H9 (cell line): ENCODE data around the gene QSOX2. TPM values are rescaled to one million over a fixed set of nuclear protein-coding genes. Genes with fewer than 3 reads are reported as not detected.

ENCODE experiments used
- DNase-seq: peaks from one replicate; pipeline ENCODE4 v3.0.0-alpha.2; 2017
- H2AFZ ChIP-seq: one replicate; pipeline ENCODE4 v1.6.1; 2013; ENCODE audit warnings: mild to moderate bottlenecking, low read length, control low read depth, moderate library complexity
- H2AK5ac ChIP-seq: 2 replicates; pipeline ENCODE4 v1.6.1; 2013; ENCODE audit warnings: low read length, control low read depth, mixed read lengths; ENCODE audit not compliant: insufficient read length
- H2BK120ac ChIP-seq: one replicate; pipeline ENCODE4 v1.6.1; 2013; ENCODE audit warnings: low read depth, mild to moderate bottlenecking, low read length, control low read depth, inconsistent platforms; ENCODE audit not compliant: poor library complexity, severe bottlenecking
- H2BK12ac ChIP-seq: 2 replicates; pipeline ENCODE4 v1.6.1; 2013; ENCODE audit warnings: low read length, control low read depth, mixed read lengths, low read depth; ENCODE audit not compliant: insufficient read length
- H2BK15ac ChIP-seq: 2 replicates; pipeline ENCODE4 v1.6.1; 2013; ENCODE audit warnings: low read depth, low read length, control low read depth
- H2BK20ac ChIP-seq: one replicate; pipeline ENCODE4 v1.6.1; 2013; ENCODE audit warnings: low read depth, mild to moderate bottlenecking, low read length, control low read depth, inconsistent platforms; ENCODE audit not compliant: poor library complexity, severe bottlenecking
- H2BK5ac ChIP-seq: 2 replicates; pipeline ENCODE4 v1.6.1; 2013; ENCODE audit warnings: low read length, control low read depth, mixed read lengths; ENCODE audit not compliant: insufficient read length
- H3K14ac ChIP-seq: 2 replicates; pipeline ENCODE4 v1.6.1; 2013; ENCODE audit warnings: low read length, control low read depth; ENCODE audit not compliant: insufficient read depth
- H3K18ac ChIP-seq: 2 replicates; pipeline ENCODE4 v1.6.1; 2013; ENCODE audit warnings: low read depth, mild to moderate bottlenecking, mixed read lengths, low read length, control low read depth; ENCODE audit not compliant: insufficient read length
- H3K23ac ChIP-seq: 2 replicates; pipeline ENCODE4 v1.6.1; 2013; ENCODE audit warnings: low read length, control low read depth, mixed read lengths, low read depth; ENCODE audit not compliant: insufficient read length
- H3K23me2 ChIP-seq: 2 replicates; pipeline ENCODE4 v1.6.1; 2013; ENCODE audit warnings: low read depth, mild to moderate bottlenecking, mixed read lengths, low read length, control low read depth; ENCODE audit not compliant: insufficient read length, poor library complexity, severe bottlenecking
- H3K27ac ChIP-seq: 2 replicates; pipeline ENCODE4 v1.5.1; 2013; ENCODE audit warnings: low read length, control low read depth, mixed read lengths, low read depth; ENCODE audit not compliant: insufficient read length
- H3K27me3 ChIP-seq: 2 replicates; pipeline ENCODE4 v1.6.1; 2013; ENCODE audit warnings: low read length, control low read depth, inconsistent platforms; ENCODE audit not compliant: insufficient read depth
- H3K4ac ChIP-seq: 2 replicates; pipeline ENCODE4 v1.6.1; 2013; ENCODE audit warnings: low read depth, mild to moderate bottlenecking, control low read depth, inconsistent platforms, low read length, moderate library complexity
- H3K4me1 ChIP-seq: 2 replicates; pipeline ENCODE4 v1.6.1; 2013; ENCODE audit warnings: low read length, control low read depth, inconsistent platforms; ENCODE audit not compliant: insufficient read depth
- H3K4me2 ChIP-seq: 2 replicates; pipeline ENCODE4 v1.6.1; 2013; ENCODE audit warnings: low read length, control low read depth, mixed read lengths; ENCODE audit not compliant: insufficient read length, insufficient read depth
- H3K56ac ChIP-seq: 2 replicates; pipeline ENCODE4 v1.6.1; 2013; ENCODE audit warnings: low read depth, mild to moderate bottlenecking, mixed read lengths, low read length, control low read depth; ENCODE audit not compliant: insufficient read length
- H3K79me1 ChIP-seq: 2 replicates; pipeline ENCODE4 v1.6.1; 2013; ENCODE audit warnings: low read depth, mild to moderate bottlenecking, moderate library complexity, low read length, control low read depth, inconsistent platforms; ENCODE audit not compliant: insufficient read depth, poor library complexity, severe bottlenecking
- H3K79me2 ChIP-seq: 2 replicates; pipeline ENCODE4 v1.6.1; 2013; ENCODE audit warnings: low read length, control low read depth, inconsistent platforms; ENCODE audit not compliant: insufficient read depth
- H3K9ac ChIP-seq: 2 replicates; pipeline ENCODE4 v1.6.1; 2013; ENCODE audit warnings: low read length, control low read depth, mixed read lengths; ENCODE audit not compliant: insufficient read length; ENCODE audit errors: extremely low read depth
- H3K9me3 ChIP-seq: one replicate; pipeline ENCODE4 v1.6.1; 2013; ENCODE audit warnings: low read depth, low read length, inconsistent platforms; ENCODE audit not compliant: control insufficient read depth
- H3T11ph ChIP-seq: one replicate; pipeline ENCODE4 v1.6.1; 2013; ENCODE audit warnings: mild to moderate bottlenecking, low read length, control low read depth, inconsistent platforms
- H4K20me1 ChIP-seq: one replicate; pipeline ENCODE4 v1.6.1; 2013; ENCODE audit not compliant: control insufficient read depth, insufficient read length, insufficient read depth
- H4K5ac ChIP-seq: 2 replicates; pipeline ENCODE4 v1.6.1; 2013; ENCODE audit warnings: low read depth, mild to moderate bottlenecking, mixed read lengths, low read length, control low read depth; ENCODE audit not compliant: insufficient read length
- H4K8ac ChIP-seq: replicated peaks from 2 replicates; pipeline ENCODE4 v1.6.1; 2013; ENCODE audit warnings: low read length, control low read depth, mixed read lengths, low read depth; ENCODE audit not compliant: insufficient read length
- H4K91ac ChIP-seq: 2 replicates; pipeline ENCODE4 v1.6.1; 2013; ENCODE audit warnings: low read depth, mild to moderate bottlenecking, moderate library complexity, mixed read lengths, low read length, control low read depth; ENCODE audit not compliant: insufficient read length
- H3K27ac Mint-ChIP-seq, 3 experiments: 2 replicates in 2 of 3; 3 replicates in 1 of 3; pipeline ENCODE4 v1.8.0; 2020 to 2021; ENCODE audit warnings: mixed read lengths in 3 of 3, mild to moderate bottlenecking in 1 of 3, moderate library complexity in 1 of 3
- H3K27me3 Mint-ChIP-seq: 2 replicates; pipeline ENCODE4 v1.8.0; 2021; ENCODE audit warnings: low read depth, mild to moderate bottlenecking, moderate library complexity, mixed read lengths
- H3K36me3 Mint-ChIP-seq, 3 experiments: 2 replicates in 2 of 3; 3 replicates in 1 of 3; pipeline ENCODE4 v1.8.0; 2020 to 2021; ENCODE audit warnings: low read depth in 3 of 3, mixed read lengths in 3 of 3; ENCODE audit not compliant: insufficient read depth in 1 of 3
- H3K4me1 Mint-ChIP-seq, 2 experiments: 2 replicates each; pipeline ENCODE4 v1.8.0; 2020; ENCODE audit warnings: mixed read lengths in 2 of 2
- H3K4me3 Mint-ChIP-seq, 2 experiments: 2 replicates in 1 of 2; 3 replicates in 1 of 2; pipeline ENCODE4 v1.8.0; 2020 to 2021; ENCODE audit warnings: mild to moderate bottlenecking in 2 of 2, mixed read lengths in 2 of 2, moderate library complexity in 1 of 2
- H3K9me3 Mint-ChIP-seq, 2 experiments: 2 replicates in 1 of 2; 3 replicates in 1 of 2; pipeline ENCODE4 v1.8.0; 2020; ENCODE audit warnings: mild to moderate bottlenecking in 2 of 2, mixed read lengths in 2 of 2, moderate library complexity in 1 of 2
- CTCF ChIP-seq: fragments of 200-600 bp; sonication (generic); conservative IDR thresholded peaks from 3 replicates; pipeline ENCODE4 v1.8.0; 2021; ENCODE audit warnings: antibody characterized with exemption, mild to moderate bottlenecking
- WGBS: extraction: QIAGEN DNeasy Blood & Tissue Kit; methylation state at CpG from one replicate; pipeline ENCODE4 v1.1.7; 2013; ENCODE audit warnings: missing lambda C conversion rate, low lambda C conversion rate, mixed read lengths; ENCODE audit not compliant: insufficient read length; ENCODE audit errors: extremely low coverage; 5-methylcytosine and 5-hydroxymethylcytosine counted together
- total RNA-seq: library from RNA; stranded (reverse); gene quantifications from 2 replicates; pipeline ENCODE4 v1.2.1, GENCODE V29; 2021

QSOX2 gene
- total RNA-seq, 1 experiment from 2014 or later = 25.8 TPM

DNA sequence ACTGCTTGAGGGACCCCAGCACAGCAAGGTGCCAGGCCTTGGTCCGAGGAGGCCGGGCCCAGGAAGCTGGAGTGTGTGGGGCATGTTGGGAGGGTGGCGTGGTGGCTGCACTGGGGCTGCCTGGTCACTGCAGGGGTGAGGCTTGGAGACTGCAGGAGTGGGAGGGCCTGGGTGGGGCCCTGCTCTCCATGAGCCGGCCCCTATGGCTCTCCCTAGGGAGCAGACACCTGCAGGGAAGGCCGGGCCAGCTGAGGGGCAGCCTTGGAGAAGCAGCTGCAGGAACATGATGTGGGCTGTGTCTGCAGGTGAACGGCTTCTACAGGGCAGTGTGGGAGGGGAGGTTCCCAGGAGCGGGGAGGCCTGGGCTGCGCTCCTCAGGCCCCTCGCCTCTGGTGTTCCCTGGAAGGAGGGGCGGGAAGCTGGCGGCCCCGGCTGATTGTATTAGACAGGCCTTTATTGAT, 85.2 kb downstream of the QSOX2 start:
- H3K4me2 ChIP-seq = no peak overlapping the region
- no peak overlapping the region for H2AFZ ChIP-seq
- no peaks in the 10 kb centered on the region for H3K79me1 ChIP-seq
- no peak for TF ChIP-seq CTCF
- H4K8ac ChIP-seq = no peak overlapping the region
- no peak overlapping the region for H3K23ac ChIP-seq
- H3K27ac ChIP-seq = no peak overlapping the region
- no peak overlapping the region for H4K5ac ChIP-seq
- no peak overlapping the region for H2AK5ac ChIP-seq
- peaks cover 10 to 18% of the 10 kb centered on the region in 2 experiments; a peak in 3 of 4 replicates for H3K4me1 Mint-ChIP-seq
- WGBS = no CpG with 5 or more reads among the region's 12 CpGs
- peaks cover 7 to 9% of the 10 kb centered on the region in 2 experiments for H3K9me3 Mint-ChIP-seq
- no peaks in the 10 kb centered on the region for H3K23me2 ChIP-seq
- peaks cover 0 to 5% (median 0%) of the 10 kb centered on the region in 3 experiments; a peak in 2 of 7 replicates for H3K36me3 Mint-ChIP-seq
- no peak overlapping the region for H3K9ac ChIP-seq
- no peak overlapping the region for H4K91ac ChIP-seq
- H2BK12ac ChIP-seq = no peak overlapping the region
- no peak overlapping the region for H3K14ac ChIP-seq
- H2BK120ac ChIP-seq = no peak overlapping the region
- no peak overlapping the region for H3T11ph ChIP-seq
- no peak overlapping the region for H3K4me3 Mint-ChIP-seq
- no peaks in the 10 kb centered on the region for H4K20me1 ChIP-seq
- no peak overlapping the region for H2BK20ac ChIP-seq
- no peak overlapping the region for H2BK15ac ChIP-seq
- no peak overlapping the region for H3K56ac ChIP-seq
- no peak overlapping the region for H3K27ac Mint-ChIP-seq
- no peak overlapping the region for H3K4ac ChIP-seq
- H3K27me3 ChIP-seq = no peaks in the 10 kb centered on the region
- H3K4me1 ChIP-seq = no peaks in the 10 kb centered on the region
- H3K9me3 ChIP-seq = no peaks in the 10 kb centered on the region
- no peak overlapping the region for H3K18ac ChIP-seq
- H2BK5ac ChIP-seq = no peak overlapping the region
- H3K27me3 Mint-ChIP-seq = no peaks in the 10 kb centered on the region; the same call in 1 of the 2 replicates
- no peaks in the 10 kb centered on the region for H3K79me2 ChIP-seq
- no peak for DNase-seq
